Measurements from ENCODE around the gene USP22. TPM values are rescaled to one million over a fixed set of nuclear protein-coding genes. Genes with fewer than 3 reads are reported as not detected.

Gene USP22
- total and polyA plus RNA-seq, 10 of the 15 experiments (the other 5 are each of a cell fraction or from before 2014, with no cell fraction given), result 10.8 to 218 (median 98.8) TPM

DNA sequence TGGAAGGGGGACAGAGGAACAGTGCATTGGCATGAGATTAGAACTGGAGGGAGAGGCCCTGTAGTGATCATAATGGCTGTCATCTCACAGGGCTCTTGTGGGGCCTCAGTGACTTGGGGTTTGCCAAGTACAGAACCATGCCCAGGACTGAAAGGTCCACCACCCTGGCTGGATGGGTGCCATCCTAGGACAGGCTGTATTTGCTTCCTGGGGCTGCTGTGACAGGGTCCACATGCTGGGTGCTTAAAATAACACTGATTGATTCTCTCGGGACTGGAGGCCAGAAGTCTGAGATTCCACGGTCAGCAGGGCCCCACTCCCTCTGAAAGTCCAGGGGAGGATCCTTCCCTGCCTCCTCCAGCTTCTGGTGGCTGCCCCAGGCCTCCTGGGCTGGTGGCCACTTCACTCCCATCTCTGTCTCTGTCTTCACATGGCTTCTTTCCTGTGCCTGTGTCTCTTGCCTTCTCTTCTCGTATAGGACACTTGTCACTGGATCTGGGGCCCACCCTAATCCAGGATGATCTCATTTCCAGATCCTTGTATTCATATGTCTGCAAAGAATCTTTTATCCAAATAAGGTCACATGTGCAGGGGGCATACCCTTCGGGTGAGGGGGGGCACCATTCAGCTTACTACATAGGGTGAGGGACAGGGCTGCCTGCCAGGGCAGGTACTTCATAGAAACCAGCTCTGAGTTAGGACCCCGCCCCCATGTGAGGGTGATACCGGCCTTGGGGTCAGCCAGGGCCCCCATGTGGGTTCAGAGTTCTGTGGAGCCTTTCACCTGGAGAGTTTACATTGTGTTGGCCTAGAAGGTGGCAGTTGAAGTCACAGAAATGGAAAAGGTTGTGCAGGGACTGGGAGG is 52.6 kb downstream of the USP22 start (continued):
- TF ChIP-seq, protein P1, sequence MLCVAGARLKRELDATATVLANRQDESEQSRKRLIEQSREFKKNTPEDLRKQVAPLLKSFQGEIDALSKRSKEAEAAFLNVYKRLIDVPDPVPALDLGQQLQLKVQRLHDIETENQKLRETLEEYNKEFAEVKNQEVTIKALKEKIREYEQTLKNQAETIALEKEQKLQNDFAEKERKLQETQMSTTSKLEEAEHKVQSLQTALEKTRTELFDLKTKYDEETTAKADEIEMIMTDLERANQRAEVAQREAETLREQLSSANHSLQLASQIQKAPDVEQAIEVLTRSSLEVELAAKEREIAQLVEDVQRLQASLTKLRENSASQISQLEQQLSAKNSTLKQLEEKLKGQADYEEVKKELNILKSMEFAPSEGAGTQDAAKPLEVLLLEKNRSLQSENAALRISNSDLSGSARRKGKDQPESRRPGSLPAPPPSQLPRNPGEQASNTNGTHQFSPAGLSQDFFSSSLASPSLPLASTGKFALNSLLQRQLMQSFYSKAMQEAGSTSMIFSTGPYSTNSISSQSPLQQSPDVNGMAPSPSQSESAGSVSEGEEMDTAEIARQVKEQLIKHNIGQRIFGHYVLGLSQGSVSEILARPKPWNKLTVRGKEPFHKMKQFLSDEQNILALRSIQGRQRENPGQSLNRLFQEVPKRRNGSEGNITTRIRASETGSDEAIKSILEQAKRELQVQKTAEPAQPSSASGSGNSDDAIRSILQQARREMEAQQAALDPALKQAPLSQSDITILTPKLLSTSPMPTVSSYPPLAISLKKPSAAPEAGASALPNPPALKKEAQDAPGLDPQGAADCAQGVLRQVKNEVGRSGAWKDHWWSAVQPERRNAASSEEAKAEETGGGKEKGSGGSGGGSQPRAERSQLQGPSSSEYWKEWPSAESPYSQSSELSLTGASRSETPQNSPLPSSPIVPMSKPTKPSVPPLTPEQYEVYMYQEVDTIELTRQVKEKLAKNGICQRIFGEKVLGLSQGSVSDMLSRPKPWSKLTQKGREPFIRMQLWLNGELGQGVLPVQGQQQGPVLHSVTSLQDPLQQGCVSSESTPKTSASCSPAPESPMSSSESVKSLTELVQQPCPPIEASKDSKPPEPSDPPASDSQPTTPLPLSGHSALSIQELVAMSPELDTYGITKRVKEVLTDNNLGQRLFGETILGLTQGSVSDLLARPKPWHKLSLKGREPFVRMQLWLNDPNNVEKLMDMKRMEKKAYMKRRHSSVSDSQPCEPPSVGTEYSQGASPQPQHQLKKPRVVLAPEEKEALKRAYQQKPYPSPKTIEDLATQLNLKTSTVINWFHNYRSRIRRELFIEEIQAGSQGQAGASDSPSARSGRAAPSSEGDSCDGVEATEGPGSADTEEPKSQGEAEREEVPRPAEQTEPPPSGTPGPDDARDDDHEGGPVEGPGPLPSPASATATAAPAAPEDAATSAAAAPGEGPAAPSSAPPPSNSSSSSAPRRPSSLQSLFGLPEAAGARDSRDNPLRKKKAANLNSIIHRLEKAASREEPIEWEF (IDR thresholded peaks at IDR 0.05; ENCODE audit: insufficient replicate concordance, low read depth, low read length), result no peak
- TF ChIP-seq SUPT20H (IDR thresholded peaks at IDR 0.05; ENCODE audit: borderline replicate concordance, control insufficient read depth, low read depth, low read length) (no peak), TAF1 (IDR thresholded peaks at IDR 0.05; ENCODE audit: borderline replicate concordance, low read depth, low read length) (no peak), POLR2AphosphoS5 (IDR thresholded peaks at IDR 0.05; ENCODE audit: low read length) (no peak), CREM (IDR thresholded peaks at IDR 0.05; ENCODE audit: low read depth) (no peak), MYB (IDR thresholded peaks at IDR 0.05; ENCODE audit: borderline replicate concordance, low read depth, low read length) (no peak), MTA2 (IDR thresholded peaks at IDR 0.05; ENCODE audit: low read depth) (no peak), SP1 (IDR thresholded peaks at IDR 0.05; ENCODE audit: low read depth, low read length) (no peak)
- TF ChIP-seq, protein P2, sequence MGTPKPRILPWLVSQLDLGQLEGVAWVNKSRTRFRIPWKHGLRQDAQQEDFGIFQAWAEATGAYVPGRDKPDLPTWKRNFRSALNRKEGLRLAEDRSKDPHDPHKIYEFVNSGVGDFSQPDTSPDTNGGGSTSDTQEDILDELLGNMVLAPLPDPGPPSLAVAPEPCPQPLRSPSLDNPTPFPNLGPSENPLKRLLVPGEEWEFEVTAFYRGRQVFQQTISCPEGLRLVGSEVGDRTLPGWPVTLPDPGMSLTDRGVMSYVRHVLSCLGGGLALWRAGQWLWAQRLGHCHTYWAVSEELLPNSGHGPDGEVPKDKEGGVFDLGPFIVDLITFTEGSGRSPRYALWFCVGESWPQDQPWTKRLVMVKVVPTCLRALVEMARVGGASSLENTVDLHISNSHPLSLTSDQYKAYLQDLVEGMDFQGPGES (IDR thresholded peaks at IDR 0.05), result no peak
- TF ChIP-seq, protein P3, sequence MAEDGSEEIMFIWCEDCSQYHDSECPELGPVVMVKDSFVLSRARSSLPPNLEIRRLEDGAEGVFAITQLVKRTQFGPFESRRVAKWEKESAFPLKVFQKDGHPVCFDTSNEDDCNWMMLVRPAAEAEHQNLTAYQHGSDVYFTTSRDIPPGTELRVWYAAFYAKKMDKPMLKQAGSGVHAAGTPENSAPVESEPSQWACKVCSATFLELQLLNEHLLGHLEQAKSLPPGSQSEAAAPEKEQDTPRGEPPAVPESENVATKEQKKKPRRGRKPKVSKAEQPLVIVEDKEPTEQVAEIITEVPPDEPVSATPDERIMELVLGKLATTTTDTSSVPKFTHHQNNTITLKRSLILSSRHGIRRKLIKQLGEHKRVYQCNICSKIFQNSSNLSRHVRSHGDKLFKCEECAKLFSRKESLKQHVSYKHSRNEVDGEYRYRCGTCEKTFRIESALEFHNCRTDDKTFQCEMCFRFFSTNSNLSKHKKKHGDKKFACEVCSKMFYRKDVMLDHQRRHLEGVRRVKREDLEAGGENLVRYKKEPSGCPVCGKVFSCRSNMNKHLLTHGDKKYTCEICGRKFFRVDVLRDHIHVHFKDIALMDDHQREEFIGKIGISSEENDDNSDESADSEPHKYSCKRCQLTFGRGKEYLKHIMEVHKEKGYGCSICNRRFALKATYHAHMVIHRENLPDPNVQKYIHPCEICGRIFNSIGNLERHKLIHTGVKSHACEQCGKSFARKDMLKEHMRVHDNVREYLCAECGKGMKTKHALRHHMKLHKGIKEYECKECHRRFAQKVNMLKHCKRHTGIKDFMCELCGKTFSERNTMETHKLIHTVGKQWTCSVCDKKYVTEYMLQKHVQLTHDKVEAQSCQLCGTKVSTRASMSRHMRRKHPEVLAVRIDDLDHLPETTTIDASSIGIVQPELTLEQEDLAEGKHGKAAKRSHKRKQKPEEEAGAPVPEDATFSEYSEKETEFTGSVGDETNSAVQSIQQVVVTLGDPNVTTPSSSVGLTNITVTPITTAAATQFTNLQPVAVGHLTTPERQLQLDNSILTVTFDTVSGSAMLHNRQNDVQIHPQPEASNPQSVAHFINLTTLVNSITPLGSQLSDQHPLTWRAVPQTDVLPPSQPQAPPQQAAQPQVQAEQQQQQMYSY (CRISPR knock-in tag; IDR thresholded peaks at IDR 0.05), result no peak
